H54 (cell line): ENCODE measurements around the gene ZFR2.

ENCODE experiments used
- DNase-seq: peaks from one replicate; pipeline ENCODE4 v3.0.0; 2011; ENCODE audit warnings: low spot score, mixed read lengths; ENCODE audit not compliant: insufficient read length
- FAIRE-seq: peaks from 3 replicates; lab custom pipeline; 2011; peaks lifted over from hg19 to GRCh38; lab: Jason Lieb, UNC
- POLR2A ChIP-seq: IDR thresholded peaks from 2 replicates; pipeline ENCODE4 v1.6.1; 2011; ENCODE audit warnings: low read depth, mild to moderate bottlenecking, low read length

Gene ZFR2

GRCh38 chr19:3860499-3860898, 8.3 kb downstream of the ZFR2 start:
- DNase-seq, result no peak
- TF ChIP-seq POLR2A, result no peak
- no peak for FAIRE-seq

GRCh38 chr19:3857449-3858003, 11.3 kb downstream of the ZFR2 start:
- FAIRE-seq, result no peak
- no peak for DNase-seq
- TF ChIP-seq POLR2A, result no peak

- TF ChIP-seq POLR2A, result no peak
- FAIRE-seq (no peak), DNase-seq (peak; percentile 69)
Observed at GRCh38 chr19:3855320-3855719, 13.5 kb downstream of the ZFR2 start.

- no peak for TF ChIP-seq POLR2A
- DNase-seq, result peak; percentile 95
- peak; percentile 81 for FAIRE-seq
Observed at GRCh38 chr19:3852614-3853254, 16.1 kb downstream of the ZFR2 start.

- no peak for FAIRE-seq
- no peak for TF ChIP-seq POLR2A
- DNase-seq, result no peak
Observed at GRCh38 chr19:3852177-3852511, 16.7 kb downstream of the ZFR2 start.

- DNase-seq (no peak), FAIRE-seq (no peak)
- TF ChIP-seq POLR2A, result no peak
Observed at GRCh38 chr19:3851254-3852176, 17.3 kb downstream of the ZFR2 start.

GRCh38 chr19:3850320-3850972, 18.4 kb downstream of the ZFR2 start:
- FAIRE-seq, result no peak
- DNase-seq, result no peak
- TF ChIP-seq POLR2A, result no peak

- TF ChIP-seq POLR2A, result no peak
- FAIRE-seq (no peak), DNase-seq (no peak)
Observed at GRCh38 chr19:3849787-3850186, 19.1 kb downstream of the ZFR2 start.

GRCh38 chr19:3849092-3849491, 19.7 kb downstream of the ZFR2 start:
- FAIRE-seq, result no peak
- no peak for TF ChIP-seq POLR2A
- DNase-seq, result peak; percentile 69

- no peak for TF ChIP-seq POLR2A
Observed at GRCh38 chr19:3844596-3844995, 24.2 kb downstream of the ZFR2 start.

GRCh38 chr19:3842948-3843347, 25.9 kb downstream of the ZFR2 start:
- no peak for FAIRE-seq
- TF ChIP-seq POLR2A, result no peak
- DNase-seq, result no peak

More at GRCh38 chr19:3844596-3844995, 24.2 kb downstream of the ZFR2 start:
- DNase-seq (peak; percentile 59), FAIRE-seq (no peak)

GRCh38 chr19:3840804-3841203, 28.0 kb downstream of the ZFR2 start:
- DNase-seq (no peak), FAIRE-seq (no peak)
- TF ChIP-seq POLR2A, result no peak

GRCh38 chr19:3839941-3840340, 28.9 kb downstream of the ZFR2 start:
- FAIRE-seq, result no peak
- no peak for TF ChIP-seq POLR2A
- no peak for DNase-seq

GRCh38 chr19:3838661-3839060, 30.2 kb downstream of the ZFR2 start:
- no peak for DNase-seq
- no peak for FAIRE-seq
- no peak for TF ChIP-seq POLR2A
